HG03280 (cell line): Measurements from ENCODE around the gene SIK2.

Experiments used
- ATAC-seq: cut with Tn5 transposase; IDR thresholded peaks from one replicate; pipeline ENCODE4 v1.9.1; 2021; ENCODE audit warnings: mild to moderate bottlenecking, moderate library complexity; ENCODE audit not compliant: unreplicated experiment

The SIK2 gene

GRCh38 chr11:111726301-111726713 lies 124.1 kb downstream of the SIK2 start:
- no peak for ATAC-seq

GRCh38 chr11:111727431-111727830 lies 125.2 kb downstream of the SIK2 start:
- no peak for ATAC-seq

- no peak for ATAC-seq
Observed at GRCh38 chr11:111729071-111729830, 127.0 kb downstream of the SIK2 start.

- ATAC-seq = no peak
Observed at GRCh38 chr11:111729831-111730311, 127.6 kb downstream of the SIK2 start.

GRCh38 chr11:111730871-111731591 lies 128.8 kb downstream of the SIK2 start:
- no peak for ATAC-seq

GRCh38 chr11:111731821-111732220 lies 129.6 kb downstream of the SIK2 start:
- no peak for ATAC-seq

- no peak for ATAC-seq
Observed at GRCh38 chr11:111733016-111733415, 130.8 kb downstream of the SIK2 start.

GRCh38 chr11:111733611-111734088 lies 131.4 kb downstream of the SIK2 start:
- ATAC-seq = no peak

- no peak for ATAC-seq
Observed at GRCh38 chr11:111734101-111734953, 132.1 kb downstream of the SIK2 start.

GRCh38 chr11:111734954-111735261 lies 132.7 kb downstream of the SIK2 start:
- no peak for ATAC-seq

GRCh38 chr11:111735262-111736116 lies 133.2 kb downstream of the SIK2 start:
- ATAC-seq = no peak

- no peak for ATAC-seq
Observed at GRCh38 chr11:111736181-111736590, 133.9 kb downstream of the SIK2 start.

- ATAC-seq = no peak
Observed at GRCh38 chr11:111736621-111737443, 134.6 kb downstream of the SIK2 start.

GRCh38 chr11:111737444-111738210 lies 135.4 kb downstream of the SIK2 start:
- ATAC-seq = no peak

- ATAC-seq = no peak
Observed at GRCh38 chr11:111739299-111739698, 137.1 kb downstream of the SIK2 start.

- no peak for ATAC-seq
Observed at GRCh38 chr11:111741751-111742150, 139.5 kb downstream of the SIK2 start.

GRCh38 chr11:111743700-111744099 lies 141.5 kb downstream of the SIK2 start:
- ATAC-seq = no peak

GRCh38 chr11:111745719-111746504 lies 143.7 kb downstream of the SIK2 start:
- no peak for ATAC-seq
